MM.1S (cell line): ENCODE results near the gene ARPC5.

Experiments used
- EZH2phosphoT487 ChIP-seq: fragments of 300-600 bp; sonication (generic); IDR thresholded peaks from 2 replicates; pipeline ENCODE4 v1.6.1; 2018; ENCODE audit warnings: antibody characterized with exemption, low read length
- TF ChIP-seq, protein P1 (sequence below): fragments of 300-600 bp; sonication (generic); IDR thresholded peaks from 2 replicates; pipeline ENCODE4 v1.5.1; 2016; ENCODE audit warnings: antibody characterized with exemption, low read length, mixed read lengths

DNA sequence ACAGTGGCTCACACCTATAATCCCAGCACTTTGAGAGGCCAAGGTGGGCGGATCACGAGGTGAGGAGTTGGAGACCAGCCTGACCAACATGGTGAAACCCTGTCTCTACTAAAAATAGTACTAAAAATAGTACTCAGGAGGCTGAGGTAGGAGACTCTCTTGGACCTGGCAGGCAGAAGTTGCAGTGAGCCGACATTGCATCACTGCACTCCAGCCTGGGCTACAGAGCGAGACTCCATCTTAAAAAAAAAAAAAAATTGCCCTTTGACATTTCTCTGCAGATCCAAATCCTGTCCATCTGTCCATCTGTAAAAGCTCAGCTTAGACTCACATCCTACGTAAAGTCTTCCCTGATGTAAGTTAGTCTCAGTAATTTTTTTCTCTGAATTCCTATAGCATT is 39.1 kb downstream of the ARPC5 start:
- TF ChIP-seq, protein P1, sequence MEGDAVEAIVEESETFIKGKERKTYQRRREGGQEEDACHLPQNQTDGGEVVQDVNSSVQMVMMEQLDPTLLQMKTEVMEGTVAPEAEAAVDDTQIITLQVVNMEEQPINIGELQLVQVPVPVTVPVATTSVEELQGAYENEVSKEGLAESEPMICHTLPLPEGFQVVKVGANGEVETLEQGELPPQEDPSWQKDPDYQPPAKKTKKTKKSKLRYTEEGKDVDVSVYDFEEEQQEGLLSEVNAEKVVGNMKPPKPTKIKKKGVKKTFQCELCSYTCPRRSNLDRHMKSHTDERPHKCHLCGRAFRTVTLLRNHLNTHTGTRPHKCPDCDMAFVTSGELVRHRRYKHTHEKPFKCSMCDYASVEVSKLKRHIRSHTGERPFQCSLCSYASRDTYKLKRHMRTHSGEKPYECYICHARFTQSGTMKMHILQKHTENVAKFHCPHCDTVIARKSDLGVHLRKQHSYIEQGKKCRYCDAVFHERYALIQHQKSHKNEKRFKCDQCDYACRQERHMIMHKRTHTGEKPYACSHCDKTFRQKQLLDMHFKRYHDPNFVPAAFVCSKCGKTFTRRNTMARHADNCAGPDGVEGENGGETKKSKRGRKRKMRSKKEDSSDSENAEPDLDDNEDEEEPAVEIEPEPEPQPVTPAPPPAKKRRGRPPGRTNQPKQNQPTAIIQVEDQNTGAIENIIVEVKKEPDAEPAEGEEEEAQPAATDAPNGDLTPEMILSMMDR, result no peak
- no peak for TF ChIP-seq EZH2phosphoT487
